GM21619 (cell line): ENCODE results near the gene HAPLN3.
A peak's percentile ranks its signal among the peaks of the same experiment; 100 is the strongest.

Source experiments
- ATAC-seq: cut with Tn5 transposase; IDR thresholded peaks from one replicate; pipeline ENCODE4 v1.9.1; 2021; ENCODE audit not compliant: unreplicated experiment

HAPLN3 gene

DNA sequence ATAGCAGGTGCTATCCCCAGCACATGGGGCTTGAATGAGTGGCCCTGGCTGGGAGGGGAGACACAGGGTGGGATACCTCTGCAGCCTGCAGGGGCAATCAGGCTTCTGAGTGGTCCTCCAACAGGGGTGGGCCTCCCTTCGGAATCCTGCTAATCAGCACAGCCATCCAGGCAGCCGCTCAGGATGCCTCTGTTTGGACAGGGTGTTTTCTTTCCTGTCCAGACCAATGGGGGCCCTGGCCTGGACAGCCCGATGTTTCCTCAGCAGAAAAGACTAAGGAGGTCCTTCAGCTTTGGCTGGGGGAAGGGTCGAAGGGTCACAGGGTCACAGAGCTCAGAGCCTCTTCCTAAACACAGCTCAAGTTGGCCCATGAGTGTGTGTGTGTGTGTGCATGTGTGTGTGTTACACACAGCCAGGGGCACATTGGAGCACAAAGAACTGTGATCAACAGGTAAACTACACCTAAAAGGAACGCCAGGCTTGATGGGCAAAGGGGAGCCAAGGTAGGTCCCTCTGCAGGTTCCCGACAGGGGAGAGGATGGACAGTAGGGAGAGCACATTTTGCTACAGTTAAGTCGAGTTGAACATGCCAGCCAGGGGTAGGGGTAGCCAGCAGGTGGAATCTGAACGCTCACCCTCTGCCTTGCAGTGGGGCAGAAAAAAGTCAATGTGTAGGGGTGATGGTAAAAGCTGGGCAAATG, 1.1 kb upstream of the HAPLN3 start:
- ATAC-seq: no peak

DNA sequence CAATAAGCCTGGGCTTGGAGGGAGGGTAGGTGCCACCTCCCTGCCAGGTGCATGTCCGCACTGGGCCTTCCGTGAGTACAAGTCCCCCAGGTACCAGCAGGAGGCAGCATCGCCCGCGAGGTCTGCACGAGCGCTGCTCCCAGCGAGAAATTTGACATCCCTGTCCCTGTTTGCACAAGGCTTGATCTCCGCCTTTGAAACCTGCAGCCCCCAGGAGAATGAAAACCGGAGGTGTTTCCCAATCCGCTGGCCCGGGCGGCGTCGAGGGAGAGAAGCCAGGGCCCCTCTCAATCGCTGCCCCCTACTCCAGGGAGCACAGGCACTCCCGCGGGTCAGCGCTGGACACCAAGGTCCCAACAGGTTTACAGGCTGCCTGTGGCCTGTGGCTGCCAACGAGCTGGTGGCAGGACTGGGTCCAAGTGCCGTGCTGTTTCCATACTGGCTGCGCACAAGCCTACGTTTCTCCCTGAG, 961 bp downstream of the HAPLN3 start:
- ATAC-seq: peak; percentile 65

DNA sequence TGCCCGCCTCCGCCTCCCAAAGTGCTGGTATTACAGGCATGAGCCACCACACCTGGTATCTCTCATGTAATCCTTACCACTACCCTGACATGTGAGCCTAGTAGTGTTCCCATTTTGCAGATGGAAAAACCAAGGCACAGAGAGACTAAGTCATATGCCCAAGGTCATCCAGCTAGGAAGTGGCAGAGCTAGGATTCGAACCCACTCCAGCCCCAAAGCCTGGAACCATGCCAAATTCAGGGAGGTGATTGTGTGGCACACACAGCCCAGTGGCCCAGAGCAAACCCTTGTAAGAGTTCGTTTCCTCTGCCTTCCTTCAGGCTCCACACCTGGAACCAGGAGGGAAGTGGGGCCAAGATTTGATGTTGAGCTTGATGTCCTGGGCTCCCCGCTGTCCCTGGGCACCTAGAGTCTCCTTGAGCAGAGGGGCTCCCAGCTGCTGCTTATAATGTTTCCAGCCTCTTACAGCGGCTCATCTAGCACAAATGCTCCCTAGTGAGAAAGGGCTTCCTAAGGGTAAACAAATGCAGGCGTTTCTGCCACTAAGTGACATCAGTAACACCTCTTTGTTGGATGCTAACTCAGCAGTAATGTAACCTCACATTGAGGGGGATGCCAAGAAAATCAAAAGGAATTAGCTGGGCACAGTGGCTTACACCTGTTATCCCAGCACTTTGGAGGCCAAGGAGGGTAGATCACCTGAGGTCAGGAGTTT, 3.6 kb downstream of the HAPLN3 start:
- no peak for ATAC-seq

DNA sequence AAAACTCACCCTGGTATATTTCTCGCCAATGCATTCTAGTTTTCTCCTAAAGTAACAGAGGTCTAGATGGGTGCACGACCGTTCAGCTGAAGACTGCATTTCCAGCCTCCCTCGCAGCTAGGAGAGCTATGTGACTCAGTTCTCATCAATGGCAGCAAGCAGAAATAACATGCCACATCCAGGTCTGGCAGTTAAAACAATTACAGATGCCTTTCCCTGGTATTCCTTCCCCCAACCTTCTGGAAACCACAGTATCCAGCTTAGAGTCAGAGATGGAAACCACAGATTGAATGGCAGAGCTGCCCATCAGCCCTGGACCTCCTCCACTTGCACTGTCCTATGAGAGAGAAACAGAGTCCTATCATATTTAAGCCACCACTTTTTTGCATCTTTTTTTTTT, 4.8 kb downstream of the HAPLN3 start:
- no peak for ATAC-seq

DNA sequence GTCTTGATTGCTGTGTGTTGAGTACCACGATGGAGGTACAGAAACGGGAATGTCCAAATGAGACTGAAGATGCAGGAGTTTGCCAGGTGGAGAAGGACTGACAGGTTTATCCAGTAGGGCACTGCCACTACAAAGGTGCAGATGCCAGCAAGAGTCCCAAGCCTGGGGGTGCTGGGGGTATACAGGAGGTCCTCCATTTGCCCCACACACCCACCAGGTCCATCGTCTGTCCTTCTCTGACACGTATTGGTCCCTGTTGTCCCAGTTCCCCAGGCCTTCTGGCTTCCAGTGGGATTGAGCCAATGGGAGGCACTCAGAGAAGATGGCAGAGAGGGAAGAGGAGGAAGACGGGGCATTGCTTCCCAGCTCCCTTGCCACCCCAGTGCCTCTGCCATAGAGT, 6.6 kb downstream of the HAPLN3 start:
- no peak for ATAC-seq

DNA sequence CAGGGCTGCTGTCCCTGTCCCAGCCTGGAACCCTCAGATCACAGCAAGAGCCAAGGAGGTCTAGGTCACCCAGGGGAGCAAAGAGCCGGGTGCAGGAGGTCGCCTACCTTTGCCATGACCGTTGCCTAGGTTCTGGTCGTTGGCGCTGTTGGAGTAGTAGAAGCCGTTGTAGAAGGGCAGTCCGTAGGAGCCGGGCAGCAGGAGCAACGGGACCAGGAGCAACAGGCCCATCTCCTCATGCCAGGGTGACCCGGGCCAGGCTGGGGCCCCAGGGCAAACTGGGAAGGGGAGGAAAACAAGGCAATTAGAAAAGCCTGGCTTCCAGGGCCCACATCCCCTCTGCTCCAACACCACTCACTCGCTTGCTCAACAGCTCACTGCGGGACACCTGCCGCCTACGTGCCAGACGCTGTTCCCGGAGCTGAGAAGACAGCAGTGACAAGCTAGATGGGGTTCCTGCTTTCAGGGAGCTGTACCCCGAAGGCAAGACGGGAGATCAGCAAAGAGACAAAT, 8.2 kb downstream of the HAPLN3 start:
- no peak for ATAC-seq

DNA sequence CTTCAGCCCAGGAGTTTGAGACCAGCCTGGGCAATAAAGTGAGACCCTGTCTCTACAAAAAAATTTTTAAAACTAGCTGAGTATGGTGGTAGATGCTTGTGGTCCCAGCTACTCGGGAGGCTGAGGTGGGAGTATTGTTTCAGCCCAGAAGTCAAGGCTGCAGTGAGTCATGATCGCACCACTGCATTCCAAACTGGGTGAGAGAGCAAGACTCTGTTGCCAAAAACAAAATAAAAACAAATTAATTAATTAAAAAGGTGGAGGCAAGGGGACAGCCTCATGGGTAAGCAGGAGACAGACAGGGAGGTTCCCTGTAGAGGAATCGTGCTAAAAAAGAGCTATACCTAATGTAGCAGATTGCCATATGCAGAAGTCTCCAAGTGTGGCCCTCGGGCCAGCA, 12.6 kb downstream of the HAPLN3 start:
- ATAC-seq: no peak

DNA sequence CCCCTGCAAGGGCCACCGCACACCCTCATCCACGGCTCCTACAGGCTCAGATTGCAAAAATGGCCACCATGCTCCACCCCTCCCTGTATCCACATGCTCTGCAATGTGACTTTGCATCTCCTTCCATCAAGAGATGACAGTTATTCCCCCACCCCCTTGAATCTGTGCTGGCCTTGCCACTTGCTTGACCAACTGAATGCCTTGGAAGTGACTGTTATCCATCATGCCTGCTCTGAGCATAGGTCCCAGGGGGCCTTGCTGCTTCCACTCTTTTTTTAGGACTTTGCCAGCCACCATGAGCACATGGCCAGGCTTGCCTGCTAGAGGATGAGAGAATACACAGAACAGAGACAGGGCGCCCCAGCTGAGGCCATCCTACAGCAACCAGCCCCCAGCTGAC, 13.6 kb downstream of the HAPLN3 start:
- ATAC-seq: no peak

DNA sequence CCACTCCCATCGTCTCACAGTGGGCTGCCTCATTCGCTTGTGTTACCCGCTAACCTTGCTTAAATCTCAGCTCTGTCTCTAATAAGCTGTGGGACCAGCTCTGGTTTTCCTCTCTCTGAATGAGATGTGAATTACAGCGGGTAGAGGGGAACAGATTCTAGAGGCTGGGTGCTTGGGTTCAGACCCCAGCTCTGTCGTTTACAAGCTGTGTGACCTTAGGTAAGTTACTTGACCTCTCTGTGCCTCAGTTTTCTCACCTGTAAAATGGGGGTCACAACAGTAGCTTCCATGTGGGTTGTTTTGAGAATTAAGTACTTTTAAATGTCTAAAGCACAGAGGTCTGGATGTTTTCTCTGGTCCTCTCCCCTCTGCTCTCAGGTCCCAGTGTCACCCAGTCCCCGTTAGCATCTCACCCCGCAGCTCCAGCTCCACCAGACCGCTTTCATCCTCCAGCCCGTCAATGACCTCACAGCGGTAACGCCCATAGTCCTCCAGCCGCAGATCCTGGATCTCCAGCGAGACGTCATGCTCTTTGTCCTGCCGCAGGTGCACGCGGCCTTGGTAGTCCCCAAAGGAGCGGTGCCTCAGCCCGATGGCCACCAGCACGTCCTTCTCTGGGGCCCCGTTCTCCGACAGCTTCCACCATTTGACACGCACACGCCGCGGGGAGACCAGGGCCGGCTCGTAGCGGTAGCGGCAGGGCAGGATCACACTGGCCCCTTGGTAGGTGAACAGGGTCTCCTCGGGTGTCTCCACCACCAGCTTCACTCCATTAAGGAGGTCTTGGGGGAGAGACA, 14.2 kb downstream of the HAPLN3 start:
- no peak for ATAC-seq

DNA sequence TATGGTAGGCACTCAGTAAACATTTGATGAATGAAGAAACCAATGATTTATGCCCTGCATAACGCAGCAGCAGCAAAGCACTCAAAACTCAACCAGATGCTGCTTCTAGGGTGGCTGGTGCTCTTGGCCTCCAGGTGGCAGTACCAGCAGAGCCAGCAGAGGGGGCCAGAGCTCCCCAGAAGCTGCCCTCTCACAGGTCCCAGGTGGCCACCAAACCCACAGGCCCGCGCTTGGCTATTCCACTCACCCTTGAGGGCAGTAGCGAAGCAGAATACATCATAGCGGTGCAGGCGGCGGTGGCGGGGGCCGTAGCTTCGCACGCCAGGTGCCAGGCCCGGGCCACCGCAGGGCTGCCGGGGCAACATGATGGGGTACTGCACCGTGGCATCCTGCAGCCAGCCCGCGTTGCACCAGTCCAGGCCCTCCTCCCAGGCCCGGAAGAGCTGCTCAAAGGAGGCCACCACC, 16.6 kb downstream of the HAPLN3 start:
- peak; percentile 71 for ATAC-seq

DNA sequence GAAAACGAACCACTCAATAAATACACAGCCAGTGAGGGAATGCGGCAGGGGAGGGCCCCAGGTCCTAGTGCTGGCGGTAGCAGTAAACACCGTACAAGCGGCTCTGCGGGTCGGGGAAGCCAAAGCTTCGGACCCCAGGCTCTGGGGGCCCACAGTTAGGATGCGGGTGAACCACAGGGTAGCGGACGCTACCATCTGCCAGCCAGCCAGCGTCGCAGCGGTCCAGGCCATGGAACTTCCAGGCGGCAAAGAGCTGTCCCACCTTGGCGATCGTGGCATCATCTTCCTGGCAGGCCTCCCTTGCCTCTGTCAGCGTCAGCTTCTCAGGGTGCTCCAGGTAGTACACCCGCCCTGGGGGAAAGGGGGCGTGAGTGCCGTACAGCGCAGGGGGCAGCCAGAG, 17.4 kb downstream of the HAPLN3 start:
- no peak for ATAC-seq

DNA sequence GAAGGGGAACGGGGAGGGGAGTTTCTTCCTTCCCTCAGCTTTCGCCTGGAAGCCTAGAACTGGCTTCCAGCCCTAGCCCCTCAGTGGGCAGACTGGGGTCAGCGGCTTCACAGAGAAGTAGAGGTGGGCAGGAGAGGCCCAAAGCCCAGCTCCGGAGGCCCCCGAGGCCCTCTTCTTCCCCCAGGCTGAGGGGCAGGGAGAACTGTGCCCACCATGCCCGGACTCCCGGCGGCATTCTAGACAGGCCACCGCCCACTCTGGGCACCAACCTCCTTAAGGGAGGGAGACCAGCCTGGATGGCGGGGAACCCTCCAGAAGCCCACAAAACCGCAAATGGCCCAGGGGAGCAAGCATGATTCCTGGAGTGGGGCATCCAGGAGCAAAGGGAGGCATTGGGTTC, 17.9 kb downstream of the HAPLN3 start:
- no peak for ATAC-seq

DNA sequence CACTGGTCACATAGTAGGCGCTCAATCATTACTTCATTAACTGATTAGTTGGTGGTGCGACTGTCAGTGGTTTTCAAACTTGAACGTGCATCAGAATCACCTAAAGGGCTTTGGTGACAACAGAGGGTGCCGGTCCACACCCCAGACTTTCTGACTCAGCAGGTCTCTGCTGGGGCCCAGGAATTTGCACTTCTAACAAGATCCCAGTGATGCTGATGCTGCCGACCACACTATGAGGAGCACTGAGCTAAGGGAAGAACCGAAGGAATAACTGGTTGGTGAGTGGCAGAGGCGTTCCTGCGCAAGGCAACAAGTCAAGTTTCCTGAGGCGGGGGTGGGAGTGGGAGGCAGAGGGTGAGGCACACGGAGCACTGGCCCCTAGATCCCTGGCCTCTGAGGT, 18.8 kb downstream of the HAPLN3 start:
- ATAC-seq: no peak

DNA sequence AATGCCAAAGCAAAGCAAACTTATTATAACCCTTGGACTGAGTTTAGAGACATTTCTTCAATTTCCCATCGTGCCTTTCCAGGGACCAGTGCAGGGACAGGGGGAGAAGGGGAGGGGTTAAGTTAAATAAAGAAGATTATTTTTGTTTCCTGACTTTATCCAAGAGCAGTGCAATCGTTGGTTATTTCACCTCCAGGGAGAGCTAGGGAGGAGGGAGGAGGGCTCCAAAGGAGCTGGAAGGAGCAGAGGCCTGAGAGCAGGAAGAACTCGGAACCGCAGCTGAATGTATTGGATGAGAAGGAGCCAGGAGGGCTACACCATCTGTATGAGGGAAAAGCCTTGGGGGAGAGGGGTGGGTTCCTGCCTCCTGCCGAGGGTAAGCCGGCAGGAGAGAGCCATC, 20.7 kb downstream of the HAPLN3 start:
- ATAC-seq: no peak

DNA sequence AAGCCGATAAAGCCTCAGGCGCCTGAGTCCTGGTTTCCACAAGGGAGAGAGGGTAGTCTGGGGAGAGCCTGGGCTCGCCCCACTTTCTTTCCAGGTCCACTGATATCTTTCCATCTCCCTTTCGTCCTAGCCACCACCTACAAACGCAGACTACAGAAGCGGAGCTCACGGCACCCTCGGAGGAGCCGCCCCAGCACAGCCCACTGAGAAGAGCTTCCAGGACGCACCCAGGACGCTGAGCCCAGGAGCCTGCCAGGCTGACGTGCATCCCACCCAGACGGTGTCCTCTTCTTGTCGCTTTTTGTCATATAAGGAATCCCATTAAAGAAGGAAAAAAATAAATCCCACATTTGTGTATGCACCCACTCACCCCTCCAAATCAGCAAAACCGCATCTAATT, 21.1 kb downstream of the HAPLN3 start:
- no peak for ATAC-seq

DNA sequence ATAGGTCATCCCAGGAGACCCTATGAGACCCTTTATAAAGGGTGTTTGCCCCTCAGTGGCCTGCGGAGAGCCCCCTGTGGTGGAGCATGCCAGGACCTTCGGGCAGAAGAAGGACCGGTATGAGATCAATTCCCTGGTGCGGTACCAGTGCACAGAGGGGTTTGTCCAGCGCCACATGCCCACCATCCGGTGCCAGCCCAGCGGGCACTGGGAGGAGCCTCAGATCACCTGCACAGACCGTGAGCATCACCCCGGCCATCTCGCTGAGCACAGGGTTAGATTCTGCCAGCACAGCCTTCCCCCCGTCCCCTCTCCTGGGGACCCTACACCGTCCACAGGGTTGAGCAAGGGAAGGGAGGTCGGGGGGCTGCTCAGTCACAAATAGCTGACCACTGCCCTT, 21.6 kb downstream of the HAPLN3 start:
- ATAC-seq: no peak

DNA sequence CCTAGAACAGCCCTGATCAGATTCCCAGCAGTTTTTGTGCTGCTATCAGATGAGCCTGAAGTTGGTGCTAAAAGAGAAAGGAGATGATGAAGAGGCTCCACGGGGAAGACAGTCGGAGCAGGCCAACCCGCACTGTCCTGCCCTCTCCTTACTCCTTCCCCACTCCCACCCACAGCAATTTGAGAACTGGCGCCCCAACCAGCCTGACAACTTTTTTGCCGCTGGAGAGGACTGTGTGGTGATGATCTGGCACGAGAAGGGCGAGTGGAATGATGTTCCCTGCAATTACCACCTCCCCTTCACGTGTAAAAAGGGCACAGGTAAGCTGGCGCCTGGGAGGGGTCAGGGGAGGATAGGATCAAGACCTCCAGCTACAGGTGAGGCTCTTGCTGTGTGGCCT, 22.6 kb downstream of the HAPLN3 start:
- no peak for ATAC-seq

DNA sequence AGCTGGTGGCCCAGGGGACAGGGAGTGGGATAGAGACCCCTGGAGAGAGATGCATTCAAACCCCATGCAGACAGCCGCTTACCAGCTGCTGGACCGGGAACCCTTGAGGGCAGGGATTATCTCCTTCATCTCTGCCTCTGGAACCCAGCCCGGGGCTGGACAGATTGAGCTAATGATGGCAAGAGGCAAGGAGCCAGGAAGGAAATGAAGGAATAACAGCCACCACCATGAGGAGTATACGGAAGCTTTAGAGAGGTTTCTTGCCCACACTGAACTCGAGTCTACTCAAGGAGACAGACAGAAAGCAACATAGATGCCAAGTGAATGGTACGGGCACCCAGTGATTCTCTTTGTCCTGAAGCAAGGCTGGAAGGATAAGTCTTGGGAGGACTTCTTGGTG, 23.2 kb downstream of the HAPLN3 start:
- ATAC-seq: no peak

DNA sequence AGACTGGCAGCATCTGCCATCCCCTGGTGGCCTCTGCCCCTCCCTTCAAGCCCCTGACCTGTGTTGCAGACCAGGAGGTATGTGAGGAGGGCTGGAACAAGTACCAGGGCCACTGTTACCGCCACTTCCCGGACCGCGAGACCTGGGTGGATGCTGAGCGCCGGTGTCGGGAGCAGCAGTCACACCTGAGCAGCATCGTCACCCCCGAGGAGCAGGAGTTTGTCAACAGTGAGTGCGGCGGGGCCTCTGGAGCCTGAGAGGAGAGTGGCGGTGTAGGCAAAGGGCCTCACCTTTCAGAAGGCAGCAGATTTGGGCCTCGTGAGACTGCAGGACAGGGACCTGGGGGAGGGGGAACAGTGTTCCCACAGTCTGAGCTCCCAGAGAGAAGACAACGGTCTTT, 24.0 kb downstream of the HAPLN3 start:
- no peak for ATAC-seq

DNA sequence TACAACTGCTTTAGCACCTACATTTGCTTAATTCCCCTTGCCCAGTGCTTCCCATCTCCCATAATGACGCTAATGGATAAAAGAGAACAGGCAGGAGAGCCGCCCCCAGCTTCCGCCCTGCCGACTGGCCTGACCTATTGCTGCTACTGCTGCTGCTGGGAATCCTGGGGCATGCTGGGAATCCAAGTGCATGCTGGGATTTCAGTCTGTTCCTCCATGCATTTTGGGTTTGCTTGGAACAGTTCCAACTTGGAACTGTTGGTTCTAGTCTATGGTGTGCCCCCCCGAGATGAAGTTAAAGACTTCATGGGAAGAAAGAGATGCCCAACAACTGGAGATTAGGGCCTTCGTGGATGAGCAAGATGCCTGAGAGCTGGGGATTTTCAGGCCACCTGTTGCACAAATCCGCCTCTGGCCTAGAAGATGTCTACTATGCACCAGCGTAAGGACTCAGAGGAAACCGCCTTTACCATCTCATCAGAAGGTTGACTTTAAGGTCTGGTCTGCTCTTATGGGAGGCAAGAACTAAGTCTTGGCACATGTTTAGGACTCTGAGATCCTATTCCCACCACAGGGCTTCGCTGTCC, 29.0 kb downstream of the HAPLN3 start:
- ATAC-seq: no peak

DNA sequence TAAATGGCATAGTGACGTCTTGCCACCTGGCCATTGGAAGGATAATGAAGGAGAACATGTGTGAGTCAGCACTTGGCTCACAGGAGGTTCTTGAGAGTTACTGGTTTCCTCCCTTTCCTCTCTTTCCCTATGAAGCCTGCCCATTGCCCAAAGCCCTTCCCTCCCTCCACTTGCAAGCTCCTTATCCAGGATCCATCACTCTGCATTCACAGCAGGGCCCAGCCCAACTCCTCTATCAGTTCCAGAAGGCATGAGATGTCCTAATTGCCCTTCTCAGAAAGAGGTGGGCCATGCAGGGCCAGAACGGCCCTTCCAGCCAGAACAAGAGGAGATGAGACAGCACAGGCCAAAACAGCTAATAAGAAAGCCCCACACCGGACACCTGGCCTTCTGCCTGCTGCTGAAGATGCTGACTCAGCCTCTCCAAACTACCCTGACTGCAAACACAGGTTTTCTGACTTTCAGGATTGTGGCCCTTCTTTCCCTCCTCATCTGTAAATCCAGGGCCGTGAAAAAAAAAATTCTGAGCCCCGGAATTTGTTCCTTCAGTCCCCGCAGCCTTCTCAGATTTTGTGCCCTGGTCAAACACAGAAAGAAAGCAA, 29.7 kb downstream of the HAPLN3 start:
- ATAC-seq: no peak
